ENCODE measurements around the gene GPC5. TPM values are rescaled to one million over a fixed set of nuclear protein-coding genes. Genes with fewer than 3 reads are reported as not detected.

GPC5 gene
- polyA plus RNA-seq, 2 of the 4 experiments (the other 2 are of a cell fraction) = not detected

DNA sequence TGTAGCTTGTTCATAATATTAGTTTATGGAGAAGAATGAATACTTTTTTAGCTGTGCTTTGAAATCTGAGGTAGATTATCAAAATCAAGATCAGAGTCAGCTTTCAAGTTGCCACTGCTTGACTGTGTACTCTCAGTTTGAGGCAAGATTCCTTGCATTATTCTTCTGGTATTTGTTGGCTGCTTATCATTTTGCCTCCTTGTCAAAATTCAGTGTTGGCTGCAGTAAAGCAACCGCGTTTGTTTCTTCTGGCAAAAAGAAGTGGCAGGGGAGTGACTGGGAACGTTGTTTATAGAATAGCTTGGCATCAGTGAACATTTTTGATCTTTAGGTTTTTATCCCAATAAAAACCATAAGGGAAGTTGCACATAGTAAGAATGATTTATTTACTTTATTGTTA is 1408.9 kb downstream of the GPC5 start (continued):
- TF ChIP-seq CBX2 (IDR thresholded peaks at IDR 0.05; ENCODE audit: borderline replicate concordance, low read depth) = no peak

DNA sequence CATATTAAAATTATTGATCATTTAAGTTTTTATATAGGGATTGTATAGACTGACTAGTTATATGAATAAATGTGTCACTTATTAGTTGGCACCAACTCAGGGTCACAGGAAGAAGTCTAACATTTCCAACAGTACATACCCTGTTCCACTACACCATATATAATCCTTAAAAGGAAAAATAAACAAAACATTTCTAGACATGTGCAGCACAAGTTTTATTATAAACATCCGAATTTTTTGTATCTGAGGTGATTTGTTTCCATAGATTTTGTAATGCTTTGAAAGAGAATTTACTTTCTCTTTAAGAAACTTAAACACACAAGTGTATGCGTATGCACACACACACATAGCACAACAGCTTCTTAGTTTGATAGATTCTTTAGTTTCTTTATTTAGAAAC is 1409.5 kb downstream of the GPC5 start:
- WGBS (ENCODE audit: missing lambda C conversion rate) = 29% methylated on average over 2 of the region's 2 CpGs
- H3K9me3 ChIP-seq = no peaks in the 10 kb centered on the region
- no peak overlapping the region for H3K4me2 ChIP-seq
- no peak overlapping the region for H3K4me3 ChIP-seq
- TF ChIP-seq NFE2L2 (conservative IDR thresholded peaks at IDR 0.05; ENCODE audit: low read length) = no peak
- TF ChIP-seq, protein P1, sequence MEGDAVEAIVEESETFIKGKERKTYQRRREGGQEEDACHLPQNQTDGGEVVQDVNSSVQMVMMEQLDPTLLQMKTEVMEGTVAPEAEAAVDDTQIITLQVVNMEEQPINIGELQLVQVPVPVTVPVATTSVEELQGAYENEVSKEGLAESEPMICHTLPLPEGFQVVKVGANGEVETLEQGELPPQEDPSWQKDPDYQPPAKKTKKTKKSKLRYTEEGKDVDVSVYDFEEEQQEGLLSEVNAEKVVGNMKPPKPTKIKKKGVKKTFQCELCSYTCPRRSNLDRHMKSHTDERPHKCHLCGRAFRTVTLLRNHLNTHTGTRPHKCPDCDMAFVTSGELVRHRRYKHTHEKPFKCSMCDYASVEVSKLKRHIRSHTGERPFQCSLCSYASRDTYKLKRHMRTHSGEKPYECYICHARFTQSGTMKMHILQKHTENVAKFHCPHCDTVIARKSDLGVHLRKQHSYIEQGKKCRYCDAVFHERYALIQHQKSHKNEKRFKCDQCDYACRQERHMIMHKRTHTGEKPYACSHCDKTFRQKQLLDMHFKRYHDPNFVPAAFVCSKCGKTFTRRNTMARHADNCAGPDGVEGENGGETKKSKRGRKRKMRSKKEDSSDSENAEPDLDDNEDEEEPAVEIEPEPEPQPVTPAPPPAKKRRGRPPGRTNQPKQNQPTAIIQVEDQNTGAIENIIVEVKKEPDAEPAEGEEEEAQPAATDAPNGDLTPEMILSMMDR (IDR thresholded peaks at IDR 0.05) = no peak
- TF ChIP-seq HOXB13 (CRISPR knock-in tag; IDR thresholded peaks at IDR 0.05; ENCODE audit: low read depth) = no peak
- no peak for TF ChIP-seq RNF2 (IDR thresholded peaks at IDR 0.05; ENCODE audit: borderline replicate concordance, low read depth)
- no peak for TF ChIP-seq CHD2 (IDR thresholded peaks at IDR 0.05; ENCODE audit: low read length, partially characterized antibody)
- no peaks in the 10 kb centered on the region for H3K4me1 ChIP-seq
- ATAC-seq = no peak
- no peak for FAIRE-seq
- ChIA-PET CTCF (no interaction called here), POLR2A (no interaction called here)
- no peak for DNase-seq (ENCODE audit: low read depth in 1 of 2, low spot score in 1 of 2)
- H3K27ac ChIP-seq = no peak overlapping the region

DNA sequence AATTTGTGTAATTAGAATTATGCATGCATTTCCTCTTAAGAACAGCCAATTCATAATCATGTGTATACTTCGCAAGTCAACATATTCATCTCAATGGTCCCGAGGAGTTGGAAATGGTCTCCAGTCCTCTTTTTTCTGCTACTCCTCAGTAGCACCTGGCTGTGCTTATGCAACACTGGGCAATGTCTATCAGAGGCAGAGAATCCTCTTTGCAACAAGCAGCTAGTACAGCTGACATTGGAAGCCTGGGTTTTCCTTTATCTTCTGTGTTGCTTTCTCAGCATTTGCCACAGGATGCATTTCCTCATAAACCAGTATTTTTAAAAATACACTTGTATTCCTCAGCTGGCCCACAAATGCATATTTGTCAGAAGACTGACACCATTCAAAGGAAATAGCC is 1422.9 kb downstream of the GPC5 start:
- ChIA-PET POLR2A (no interaction called here), CTCF (no interaction called here)
- WGBS (ENCODE audit: missing lambda C conversion rate) = 25% methylated on average over 2 of the region's 2 CpGs
- H3K4me3 ChIP-seq = no peak overlapping the region
- H3K4me2 ChIP-seq = no peak overlapping the region
- no peak for DNase-seq (ENCODE audit: low read depth in 1 of 2, low spot score in 1 of 2)
- ATAC-seq = no peak
- TF ChIP-seq ZFP36 (IDR thresholded peaks at IDR 0.05; ENCODE audit: borderline replicate concordance, partially characterized antibody) (no peak), RAD21 (conservative IDR thresholded peaks at IDR 0.05 in 1 of 2, IDR thresholded peaks at IDR 0.05 in 1 of 2) (no peak), CEBPB (IDR thresholded peaks at IDR 0.05) (no peak), HDAC2 (IDR thresholded peaks at IDR 0.05) (no peak), HOXB13 (CRISPR knock-in tag; IDR thresholded peaks at IDR 0.05; ENCODE audit: low read depth) (no peak), TFCP2L1 (CRISPR knock-in tag; IDR thresholded peaks at IDR 0.05) (no peak), EP300 (IDR thresholded peaks at IDR 0.05) (no peak), RCOR1 (IDR thresholded peaks at IDR 0.05; ENCODE audit: low read depth, low read length) (no peak), POLR2AphosphoS2 (conservative IDR thresholded peaks at IDR 0.05; ENCODE audit: low read length) (no peak)
- TF ChIP-seq, protein P2, sequence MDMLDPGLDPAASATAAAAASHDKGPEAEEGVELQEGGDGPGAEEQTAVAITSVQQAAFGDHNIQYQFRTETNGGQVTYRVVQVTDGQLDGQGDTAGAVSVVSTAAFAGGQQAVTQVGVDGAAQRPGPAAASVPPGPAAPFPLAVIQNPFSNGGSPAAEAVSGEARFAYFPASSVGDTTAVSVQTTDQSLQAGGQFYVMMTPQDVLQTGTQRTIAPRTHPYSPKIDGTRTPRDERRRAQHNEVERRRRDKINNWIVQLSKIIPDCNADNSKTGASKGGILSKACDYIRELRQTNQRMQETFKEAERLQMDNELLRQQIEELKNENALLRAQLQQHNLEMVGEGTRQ (IDR thresholded peaks at IDR 0.05) = no peak
- TF ChIP-seq, protein P3, sequence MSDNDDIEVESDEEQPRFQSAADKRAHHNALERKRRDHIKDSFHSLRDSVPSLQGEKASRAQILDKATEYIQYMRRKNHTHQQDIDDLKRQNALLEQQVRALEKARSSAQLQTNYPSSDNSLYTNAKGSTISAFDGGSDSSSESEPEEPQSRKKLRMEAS (IDR thresholded peaks at IDR 0.05) = no peak
- no peaks in the 10 kb centered on the region for H3K9me3 ChIP-seq
- H3K4me1 ChIP-seq = no peaks in the 10 kb centered on the region
- no peak for FAIRE-seq
- no peak overlapping the region for H3K27ac ChIP-seq

DNA sequence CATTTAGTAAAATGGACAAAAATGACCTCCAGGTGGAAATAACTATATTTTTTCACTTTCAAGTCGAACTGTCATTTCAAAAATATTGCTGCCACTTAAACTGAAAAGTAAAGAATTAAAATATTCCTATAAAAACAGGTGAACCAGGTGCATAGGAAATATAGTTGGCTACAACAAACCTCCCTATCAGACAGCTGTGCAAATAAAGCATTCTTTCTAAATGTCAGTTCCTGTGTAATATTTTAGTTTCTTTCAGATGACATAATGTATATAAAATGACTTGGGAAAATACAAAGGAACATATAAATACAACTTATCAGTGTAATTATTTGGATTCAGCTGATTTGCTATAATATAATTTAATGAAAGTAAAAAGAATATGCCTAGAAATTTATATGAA is 1424.6 kb downstream of the GPC5 start:
- H3K9me3 ChIP-seq = no peaks in the 10 kb centered on the region
- WGBS (ENCODE audit: missing lambda C conversion rate) = 6% methylated on average over 1 of the region's 1 CpG
- no peaks in the 10 kb centered on the region for H3K4me1 ChIP-seq
- no peak overlapping the region for H3K4me3 ChIP-seq
- ChIA-PET CTCF (no interaction called here), POLR2A (no interaction called here)
- TF ChIP-seq, protein P4, sequence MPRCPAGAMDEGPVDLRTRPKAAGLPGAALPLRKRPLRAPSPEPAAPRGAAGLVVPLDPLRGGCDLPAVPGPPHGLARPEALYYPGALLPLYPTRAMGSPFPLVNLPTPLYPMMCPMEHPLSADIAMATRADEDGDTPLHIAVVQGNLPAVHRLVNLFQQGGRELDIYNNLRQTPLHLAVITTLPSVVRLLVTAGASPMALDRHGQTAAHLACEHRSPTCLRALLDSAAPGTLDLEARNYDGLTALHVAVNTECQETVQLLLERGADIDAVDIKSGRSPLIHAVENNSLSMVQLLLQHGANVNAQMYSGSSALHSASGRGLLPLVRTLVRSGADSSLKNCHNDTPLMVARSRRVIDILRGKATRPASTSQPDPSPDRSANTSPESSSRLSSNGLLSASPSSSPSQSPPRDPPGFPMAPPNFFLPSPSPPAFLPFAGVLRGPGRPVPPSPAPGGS (IDR thresholded peaks at IDR 0.05) = no peak
- TF ChIP-seq, protein P5, sequence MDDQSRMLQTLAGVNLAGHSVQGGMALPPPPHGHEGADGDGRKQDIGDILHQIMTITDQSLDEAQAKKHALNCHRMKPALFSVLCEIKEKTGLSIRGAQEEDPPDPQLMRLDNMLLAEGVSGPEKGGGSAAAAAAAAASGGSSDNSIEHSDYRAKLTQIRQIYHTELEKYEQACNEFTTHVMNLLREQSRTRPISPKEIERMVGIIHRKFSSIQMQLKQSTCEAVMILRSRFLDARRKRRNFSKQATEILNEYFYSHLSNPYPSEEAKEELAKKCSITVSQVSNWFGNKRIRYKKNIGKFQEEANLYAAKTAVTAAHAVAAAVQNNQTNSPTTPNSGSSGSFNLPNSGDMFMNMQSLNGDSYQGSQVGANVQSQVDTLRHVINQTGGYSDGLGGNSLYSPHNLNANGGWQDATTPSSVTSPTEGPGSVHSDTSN (IDR thresholded peaks at IDR 0.05) = no peak
- TF ChIP-seq EHMT2 (IDR thresholded peaks at IDR 0.05; ENCODE audit: low read depth) (no peak), RARB (CRISPR knock-in tag; IDR thresholded peaks at IDR 0.05) (no peak), CEBPB (IDR thresholded peaks at IDR 0.05) (no peak), SREBF2 (IDR thresholded peaks at IDR 0.05) (no peak), HOXB13 (CRISPR knock-in tag; IDR thresholded peaks at IDR 0.05; ENCODE audit: low read depth) (no peak), EP300 (IDR thresholded peaks at IDR 0.05) (no peak)
- TF ChIP-seq, protein P3 (IDR thresholded peaks at IDR 0.05) = no peak
- TF ChIP-seq, protein P6, sequence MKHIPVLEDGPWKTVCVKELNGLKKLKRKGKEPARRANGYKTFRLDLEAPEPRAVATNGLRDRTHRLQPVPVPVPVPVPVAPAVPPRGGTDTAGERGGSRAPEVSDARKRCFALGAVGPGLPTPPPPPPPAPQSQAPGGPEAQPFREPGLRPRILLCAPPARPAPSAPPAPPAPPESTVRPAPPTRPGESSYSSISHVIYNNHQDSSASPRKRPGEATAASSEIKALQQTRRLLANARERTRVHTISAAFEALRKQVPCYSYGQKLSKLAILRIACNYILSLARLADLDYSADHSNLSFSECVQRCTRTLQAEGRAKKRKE (CRISPR knock-in tag; IDR thresholded peaks at IDR 0.05; ENCODE audit: low read depth) = no peak
- TF ChIP-seq, protein P2 (IDR thresholded peaks at IDR 0.05) = no peak
- no peak overlapping the region for H3K4me2 ChIP-seq
- no peak overlapping the region for H3K27ac ChIP-seq
- FAIRE-seq (no peak), ATAC-seq (no peak), DNase-seq (ENCODE audit: low read depth in 1 of 2, low spot score in 1 of 2) (no peak)

Data from A549 (cell line).